HG03469 (cell line): ENCODE measurements around the gene NMNAT3.

Source experiments
- ATAC-seq: cut with Tn5 transposase; IDR thresholded peaks from one replicate; pipeline ENCODE4 v1.9.1; 2021; ENCODE audit warnings: mild to moderate bottlenecking, moderate library complexity, moderate number of reproducible peaks; ENCODE audit not compliant: unreplicated experiment

NMNAT3 gene

GRCh38 chr3:139676108-139676507 lies 1.7 kb downstream of the NMNAT3 start:
- no peak for ATAC-seq

- no peak for ATAC-seq
Observed at GRCh38 chr3:139675327-139675726, 2.4 kb downstream of the NMNAT3 start.

GRCh38 chr3:139674571-139675260 lies 3.1 kb downstream of the NMNAT3 start:
- ATAC-seq: no peak

GRCh38 chr3:139672884-139673283 lies 4.9 kb downstream of the NMNAT3 start:
- ATAC-seq: no peak

GRCh38 chr3:139671863-139672646 lies 5.7 kb downstream of the NMNAT3 start:
- ATAC-seq: no peak

GRCh38 chr3:139671107-139671506 lies 6.7 kb downstream of the NMNAT3 start:
- ATAC-seq: no peak

- ATAC-seq: no peak
Observed at GRCh38 chr3:139670196-139670595, 7.6 kb downstream of the NMNAT3 start.

GRCh38 chr3:139668332-139668731 lies 9.4 kb downstream of the NMNAT3 start:
- ATAC-seq: no peak

- no peak for ATAC-seq
Observed at GRCh38 chr3:139664958-139665357, 12.8 kb downstream of the NMNAT3 start.

GRCh38 chr3:139660269-139660668 lies 17.5 kb downstream of the NMNAT3 start:
- no peak for ATAC-seq

- ATAC-seq: no peak
Observed at GRCh38 chr3:139659511-139659910, 18.3 kb downstream of the NMNAT3 start.

- no peak for ATAC-seq
Observed at GRCh38 chr3:139657936-139658335, 19.8 kb downstream of the NMNAT3 start.

GRCh38 chr3:139657434-139657833 lies 20.3 kb downstream of the NMNAT3 start:
- no peak for ATAC-seq

- ATAC-seq: no peak
Observed at GRCh38 chr3:139655909-139656595, 21.7 kb downstream of the NMNAT3 start.

GRCh38 chr3:139654637-139655365 lies 23.0 kb downstream of the NMNAT3 start:
- ATAC-seq: no peak

GRCh38 chr3:139653582-139653981 lies 24.2 kb downstream of the NMNAT3 start:
- no peak for ATAC-seq

- no peak for ATAC-seq
Observed at GRCh38 chr3:139652561-139652960, 25.2 kb downstream of the NMNAT3 start.

- no peak for ATAC-seq
Observed at GRCh38 chr3:139647866-139648435, 29.8 kb downstream of the NMNAT3 start.

GRCh38 chr3:139646512-139646911 lies 31.3 kb downstream of the NMNAT3 start:
- no peak for ATAC-seq

GRCh38 chr3:139642996-139643395 lies 34.8 kb downstream of the NMNAT3 start:
- no peak for ATAC-seq

GRCh38 chr3:139640456-139640855 lies 37.3 kb downstream of the NMNAT3 start:
- ATAC-seq: no peak
